Natural killer cell (primary cell): Measurements from ENCODE around the gene CTNNA3. TPM values are rescaled to one million over a fixed set of nuclear protein-coding genes. Genes with fewer than 3 reads are reported as not detected.

ENCODE experiments used
- ATAC-seq, 3 donors: fragments of 150-1000 bp in 2 of 3; fragments of 200-7000 bp in 1 of 3; cut with Tn5 transposase; 1 replicate in 1 of 3; 2 replicates in 2 of 3; pipeline ENCODE4 v1.10.0; 2021; ENCODE audit warnings: mild to moderate bottlenecking in 2 of 3, moderate library complexity in 2 of 3
- DNase-seq, 2 donors: peaks; one replicate each; pipeline versions ENCODE4 v3.0.0 to v3.0.0-alpha.2; 2013 to 2021; ENCODE audit warnings: mixed read lengths in 1 of 2
- H3K27ac ChIP-seq: one replicate; pipeline ENCODE4 v1.5.1; 2013; ENCODE audit warnings: mild to moderate bottlenecking, low read length
- H3K27me3 ChIP-seq: one replicate; pipeline ENCODE4 v1.6.1; 2013; ENCODE audit warnings: low read length; ENCODE audit not compliant: control insufficient read depth, insufficient read depth
- H3K36me3 ChIP-seq: one replicate; pipeline ENCODE4 v1.6.1; 2013; ENCODE audit warnings: low read length; ENCODE audit not compliant: control insufficient read depth, insufficient read depth
- H3K4me1 ChIP-seq: one replicate; pipeline ENCODE4 v1.6.1; 2013; ENCODE audit warnings: low read length; ENCODE audit not compliant: control insufficient read depth, insufficient read depth
- H3K4me3 ChIP-seq: one replicate; pipeline ENCODE4 v1.5.1; 2013; ENCODE audit warnings: low read length
- H3K9me3 ChIP-seq: one replicate; pipeline ENCODE4 v1.6.1; 2013; ENCODE audit warnings: low read length; ENCODE audit not compliant: control insufficient read depth, insufficient read depth
- H3K27ac Mint-ChIP-seq, 2 donors: one replicate each; pipeline ENCODE4 v1.8.0; 2022; ENCODE audit warnings: mild to moderate bottlenecking in 2 of 2, mixed read lengths in 2 of 2, moderate library complexity in 1 of 2
- H3K27me3 Mint-ChIP-seq, 2 donors: one replicate each; pipeline ENCODE4 v1.8.0; 2022; ENCODE audit warnings: low read depth in 2 of 2, mixed read lengths in 2 of 2
- H3K36me3 Mint-ChIP-seq: one replicate; pipeline ENCODE4 v1.8.0; 2022; ENCODE audit warnings: mixed read lengths
- H3K4me1 Mint-ChIP-seq, 2 donors: one replicate each; pipeline ENCODE4 v1.8.0; 2022; ENCODE audit warnings: mixed read lengths in 2 of 2
- H3K4me3 Mint-ChIP-seq: one replicate; pipeline ENCODE4 v1.8.0; 2022; ENCODE audit warnings: mild to moderate bottlenecking, moderate library complexity, mixed read lengths
- H3K9me3 Mint-ChIP-seq, 2 donors: one replicate each; pipeline ENCODE4 v1.8.0; 2022; ENCODE audit warnings: mixed read lengths in 2 of 2
- CTCF ChIP-seq: fragments of 200-600 bp; IDR thresholded peaks from one replicate; pipeline ENCODE4 v1.8.0; 2022; ENCODE audit warnings: antibody characterized with exemption
- WGBS: methylation state at CpG from one replicate; pipeline ENCODE4 v1.1.7; 2013; ENCODE audit warnings: missing lambda C conversion rate; ENCODE audit not compliant: insufficient coverage; 5-methylcytosine and 5-hydroxymethylcytosine counted together
- intact Hi-C: fragments of 100-400 bp; cut with micrococcal nuclease; formaldehyde crosslinking; loops from one replicate; pipeline ENCODE4 v1.14.2; 2022
- total RNA-seq, 4 donors: library from RNA; stranded (reverse); fragments of 120-200 nt in 1 of 4; gene quantifications; one replicate each; pipeline versions ENCODE4 v1.2.3 to v1.2.4, GENCODE V29; 2013 to 2022

Gene CTNNA3
- total RNA-seq, 3 donors from 2014 or later (not counting 1 experiment from before 2014, with no cell fraction given) = not detected

DNA sequence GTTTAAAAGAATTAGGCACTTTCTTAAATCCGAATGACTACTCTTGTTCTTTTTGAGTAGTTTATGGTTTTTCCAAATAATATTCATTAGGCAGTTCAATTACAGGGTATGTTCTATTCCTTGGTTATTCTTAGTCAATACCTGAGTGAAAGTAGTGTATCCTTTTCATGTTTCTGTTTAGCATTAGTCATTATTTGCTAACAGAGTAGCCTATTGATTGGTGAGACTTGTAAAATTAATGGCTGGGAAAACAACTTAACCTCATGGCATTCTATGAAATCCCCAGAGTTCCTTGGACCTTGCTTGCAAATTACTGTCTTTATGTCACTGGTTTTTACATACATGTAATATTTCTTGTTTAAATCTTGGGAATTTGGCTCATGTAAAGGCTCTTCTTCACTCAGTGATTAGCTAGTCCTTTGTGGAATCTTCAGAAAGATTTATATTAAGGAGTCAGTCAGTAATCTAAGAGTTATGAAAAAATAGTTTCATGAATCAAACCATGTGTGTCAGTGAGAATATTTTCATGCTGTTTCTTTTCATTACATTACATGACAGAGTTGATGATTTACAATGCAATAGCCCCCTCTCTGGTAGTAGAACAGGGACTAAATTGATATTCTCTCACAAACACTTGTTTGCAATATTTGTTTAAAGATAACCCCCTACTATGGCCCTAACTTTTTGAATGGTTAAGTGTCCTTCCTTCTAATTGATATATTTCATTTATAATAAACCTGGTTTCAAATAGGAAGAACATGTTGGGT is 851.6 kb downstream of the CTNNA3 start:
- Histone ChIP-seq H3K36me3 (no peaks in the 10 kb centered on the region), H3K27ac (no peak overlapping the region), H3K4me1 (no peaks in the 10 kb centered on the region), H3K27me3 (no peaks in the 10 kb centered on the region), H3K4me3 (no peak overlapping the region), H3K9me3 (no peaks in the 10 kb centered on the region)
- H3K4me3 Mint-ChIP-seq = no peak overlapping the region
- intact Hi-C loops = no loop called here
- DNase-seq (no peak), ATAC-seq (no peak)
- H3K36me3 Mint-ChIP-seq = no peaks in the 10 kb centered on the region
- H3K27ac Mint-ChIP-seq = no peak overlapping the region
- WGBS = 89% methylated on average over 1 of the region's 1 CpG
- no peaks in the 10 kb centered on the region for H3K27me3 Mint-ChIP-seq
- peaks cover 16% of the 10 kb centered on the region in 2 donors for H3K9me3 Mint-ChIP-seq
- no peaks in the 10 kb centered on the region for H3K4me1 Mint-ChIP-seq
- no peak for TF ChIP-seq CTCF

- Histone ChIP-seq H3K27ac (no peak overlapping the region), H3K27me3 (no peaks in the 10 kb centered on the region), H3K9me3 (no peaks in the 10 kb centered on the region), H3K4me3 (no peak overlapping the region), H3K36me3 (no peaks in the 10 kb centered on the region), H3K4me1 (no peaks in the 10 kb centered on the region)
- H3K4me3 Mint-ChIP-seq = no peak overlapping the region
- intact Hi-C loops = no loop called here
- no peak for ATAC-seq
- H3K27ac Mint-ChIP-seq = no peak overlapping the region
- WGBS = no CpG with 5 or more reads among the region's 1 CpG
- TF ChIP-seq CTCF = no peak
- H3K27me3 Mint-ChIP-seq = no peaks in the 10 kb centered on the region
- H3K36me3 Mint-ChIP-seq = no peaks in the 10 kb centered on the region
- DNase-seq = no peak
- H3K4me1 Mint-ChIP-seq = no peaks in the 10 kb centered on the region
- peaks cover 16 to 17% of the 10 kb centered on the region in 2 donors for H3K9me3 Mint-ChIP-seq
Observed at GRCh38 chr10:66843396-66843795, 852.6 kb downstream of the CTNNA3 start.

- no peak overlapping the region for H3K4me3 ChIP-seq
- H3K36me3 ChIP-seq = no peaks in the 10 kb centered on the region
- no peaks in the 10 kb centered on the region for H3K27me3 ChIP-seq
- H3K4me1 ChIP-seq = no peaks in the 10 kb centered on the region
- no peak overlapping the region for H3K27ac Mint-ChIP-seq
- WGBS = 81% methylated on average over 4 of the region's 4 CpGs
- TF ChIP-seq CTCF = no peak
- ATAC-seq (no peak), DNase-seq (no peak)
- no peaks in the 10 kb centered on the region for H3K4me1 Mint-ChIP-seq
- no peaks in the 10 kb centered on the region for H3K9me3 ChIP-seq
- H3K27ac ChIP-seq = no peak overlapping the region
- no peak overlapping the region for H3K4me3 Mint-ChIP-seq
- no peaks in the 10 kb centered on the region for H3K27me3 Mint-ChIP-seq
- H3K9me3 Mint-ChIP-seq = peaks cover 17 to 18% of the 10 kb centered on the region in 2 donors
- H3K36me3 Mint-ChIP-seq = no peaks in the 10 kb centered on the region
- intact Hi-C loops = no loop called here
Observed at GRCh38 chr10:66842867-66843266, 853.1 kb downstream of the CTNNA3 start.

DNA sequence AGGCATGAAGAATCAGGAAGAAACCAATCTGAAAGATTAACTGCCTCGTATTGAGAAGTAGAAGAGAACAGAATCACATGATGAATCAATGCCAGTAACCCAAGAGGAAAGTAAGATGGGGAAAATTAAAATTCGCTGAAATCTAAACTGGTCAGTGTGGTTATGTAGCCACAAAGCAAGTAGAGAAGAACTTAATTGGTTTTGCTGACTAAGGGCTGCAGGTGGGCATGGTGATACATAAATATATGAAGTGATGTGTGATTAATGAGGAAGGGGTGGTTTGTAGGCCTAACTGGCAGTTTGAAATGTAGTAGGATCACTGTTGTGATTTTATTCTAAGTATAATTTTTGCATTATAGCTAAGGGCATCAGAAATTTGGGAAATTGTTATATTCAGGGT is 853.6 kb downstream of the CTNNA3 start:
- H3K4me1 ChIP-seq = no peaks in the 10 kb centered on the region
- H3K9me3 ChIP-seq = no peaks in the 10 kb centered on the region
- no peak for DNase-seq
- H3K36me3 Mint-ChIP-seq = no peaks in the 10 kb centered on the region
- H3K4me1 Mint-ChIP-seq = no peaks in the 10 kb centered on the region
- WGBS = 26% methylated on average over 2 of the region's 2 CpGs
- no peak overlapping the region for H3K4me3 Mint-ChIP-seq
- TF ChIP-seq CTCF = no peak
- H3K27ac Mint-ChIP-seq = no peak overlapping the region
- no peak overlapping the region for H3K27ac ChIP-seq
- H3K4me3 ChIP-seq = no peak overlapping the region
- no peaks in the 10 kb centered on the region for H3K36me3 ChIP-seq
- intact Hi-C loops = no loop called here
- ATAC-seq = no peak
- peaks cover 17 to 21% of the 10 kb centered on the region in 2 donors for H3K9me3 Mint-ChIP-seq
- H3K27me3 ChIP-seq = no peaks in the 10 kb centered on the region
- H3K27me3 Mint-ChIP-seq = no peaks in the 10 kb centered on the region
